Karpas-422 (cell line): Measurements from ENCODE around the gene PRKCI. TPM values are rescaled to one million over a fixed set of nuclear protein-coding genes. Genes with fewer than 3 reads are reported as not detected.
"Not testable (repeated sequence)": the region's sequence is repeated elsewhere in the genome, so short reads cannot be mapped to it uniquely, and the experiment has no call there.

Source experiments
- DNase-seq: peaks from one replicate; pipeline ENCODE4 v3.0.0-alpha.2; 2015
- H2AFZ ChIP-seq: fragments of 200-600 bp; sonication (generic); 2 replicates; pipeline ENCODE4 v1.6.1; 2014; ENCODE audit warnings: antibody characterized with exemption, low read length, mixed read lengths
- H3K27ac ChIP-seq: fragments of 200-600 bp; sonication (generic); 2 replicates; pipeline ENCODE4 v1.5.1; 2014; ENCODE audit warnings: mild to moderate bottlenecking, low read length, moderate library complexity
- H3K27me3 ChIP-seq: fragments of 200-600 bp; sonication (generic); 2 replicates; pipeline ENCODE4 v1.6.1; 2014; ENCODE audit warnings: low read length, mixed read lengths
- H3K36me3 ChIP-seq: fragments of 200-600 bp; sonication (generic); 2 replicates; pipeline ENCODE4 v1.6.1; 2014; ENCODE audit warnings: low read length, mixed read lengths; ENCODE audit not compliant: insufficient read depth
- H3K4me1 ChIP-seq: fragments of 200-600 bp; sonication (generic); 2 replicates; pipeline ENCODE4 v1.6.1; 2014; ENCODE audit warnings: mild to moderate bottlenecking, low read length, mixed read lengths
- H3K4me2 ChIP-seq: fragments of 200-600 bp; sonication (generic); 2 replicates; pipeline ENCODE4 v1.6.1; 2014; ENCODE audit warnings: low read length, low read depth, mild to moderate bottlenecking; ENCODE audit not compliant: poor library complexity, severe bottlenecking
- H3K4me3 ChIP-seq: fragments of 200-600 bp; sonication (generic); 2 replicates; pipeline ENCODE4 v1.5.1; 2014; ENCODE audit warnings: mild to moderate bottlenecking, antibody characterized with exemption, low read length, mixed read lengths
- H3K79me2 ChIP-seq: fragments of 200-600 bp; sonication (generic); 2 replicates; pipeline ENCODE4 v1.6.1; 2014; ENCODE audit warnings: mild to moderate bottlenecking, low read length, mixed read lengths
- H3K9ac ChIP-seq: fragments of 200-600 bp; sonication (generic); 2 replicates; pipeline ENCODE4 v1.6.0; 2014; ENCODE audit warnings: low read length
- H3K9me2 ChIP-seq: fragments of 200-600 bp; sonication (generic), shearing (Covaris generic); replicated peaks from 2 replicates; pipeline ENCODE4 v1.6.0; 2014; ENCODE audit warnings: mild to moderate bottlenecking, low read length, moderate library complexity; ENCODE audit not compliant: insufficient read depth
- H3K9me3 ChIP-seq: fragments of 300-700, 200-600 bp; sonication (generic); 2 replicates; pipeline ENCODE4 v1.6.1; 2014; ENCODE audit warnings: low read length, mixed read lengths
- H4K20me1 ChIP-seq: fragments of 200-600 bp; sonication (generic); 2 replicates; pipeline ENCODE4 v1.6.1; 2014; ENCODE audit warnings: mild to moderate bottlenecking, antibody characterized with exemption, low read length, low read depth; ENCODE audit not compliant: insufficient read depth
- total RNA-seq: library from RNA; depleted of rRNA; stranded (reverse); fragments of >200 nt; shearing (Covaris generic); gene quantifications from 2 replicates; pipeline ENCODE4 v1.2.3, GENCODE V29; 2014; ENCODE audit warnings: low replicate concordance

PRKCI gene
- total RNA-seq, 1 experiment from 2014 or later: 38.2 TPM

DNA sequence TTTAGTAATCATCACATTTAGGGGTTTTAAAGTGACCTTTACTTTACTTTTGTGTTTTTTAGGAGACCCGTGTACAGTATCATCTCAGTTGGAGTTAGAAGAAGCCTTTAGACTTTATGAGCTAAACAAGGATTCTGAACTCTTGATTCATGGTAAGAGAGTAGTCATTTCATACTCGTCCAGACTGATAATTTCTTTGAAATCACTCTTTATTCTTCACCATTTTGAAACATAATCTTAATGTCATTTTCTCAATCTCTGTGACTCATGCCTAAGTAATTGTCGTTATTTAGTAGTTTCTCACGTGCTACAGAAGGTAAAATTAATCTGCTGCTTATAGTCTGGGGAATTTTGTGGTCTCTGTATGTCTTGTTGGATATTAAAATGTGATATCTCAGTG is 37.7 kb downstream of the PRKCI start:
- Histone ChIP-seq H3K9me3 (no peaks in the 10 kb centered on the region), H3K79me2 (no peaks in the 10 kb centered on the region), H3K4me2 (no peak overlapping the region), H3K4me3 (no peak overlapping the region), H4K20me1 (no peaks in the 10 kb centered on the region), H3K9ac (no peak overlapping the region), H2AFZ (no peak overlapping the region), H3K36me3 (no peaks in the 10 kb centered on the region; the same call in 1 of the 2 replicates), H3K4me1 (peaks cover 8% of the 10 kb centered on the region), H3K27ac (no peak overlapping the region), H3K9me2 (no peaks in the 10 kb centered on the region), H3K27me3 (no peaks in the 10 kb centered on the region)
- no peak for DNase-seq

DNA sequence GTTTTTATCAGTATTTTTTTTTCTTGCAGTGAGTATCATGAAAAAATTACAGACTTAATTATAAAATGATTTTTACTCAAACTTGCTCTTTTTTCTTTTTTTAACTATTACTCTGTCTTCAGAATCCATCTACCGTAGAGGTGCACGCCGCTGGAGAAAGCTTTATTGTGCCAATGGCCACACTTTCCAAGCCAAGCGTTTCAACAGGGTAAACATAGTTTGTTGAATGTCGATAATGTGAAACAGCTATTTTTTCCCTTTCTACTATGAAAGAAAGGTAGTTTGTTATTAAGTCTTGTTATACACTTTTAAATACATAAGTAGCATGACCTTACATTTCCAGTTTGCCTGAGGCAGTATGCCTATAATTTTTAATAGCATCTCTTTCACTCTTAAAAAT is 45.6 kb downstream of the PRKCI start:
- no peak for DNase-seq
- Histone ChIP-seq H2AFZ (no peak overlapping the region), H3K9ac (no peak overlapping the region), H3K79me2 (no peaks in the 10 kb centered on the region), H3K4me3 (no peak overlapping the region), H3K27me3 (no peaks in the 10 kb centered on the region), H3K9me2 (no peaks in the 10 kb centered on the region), H4K20me1 (no peaks in the 10 kb centered on the region), H3K36me3 (no peaks in the 10 kb centered on the region), H3K9me3 (no peaks in the 10 kb centered on the region), H3K27ac (no peak overlapping the region), H3K4me1 (no peaks in the 10 kb centered on the region), H3K4me2 (no peak overlapping the region)

DNA sequence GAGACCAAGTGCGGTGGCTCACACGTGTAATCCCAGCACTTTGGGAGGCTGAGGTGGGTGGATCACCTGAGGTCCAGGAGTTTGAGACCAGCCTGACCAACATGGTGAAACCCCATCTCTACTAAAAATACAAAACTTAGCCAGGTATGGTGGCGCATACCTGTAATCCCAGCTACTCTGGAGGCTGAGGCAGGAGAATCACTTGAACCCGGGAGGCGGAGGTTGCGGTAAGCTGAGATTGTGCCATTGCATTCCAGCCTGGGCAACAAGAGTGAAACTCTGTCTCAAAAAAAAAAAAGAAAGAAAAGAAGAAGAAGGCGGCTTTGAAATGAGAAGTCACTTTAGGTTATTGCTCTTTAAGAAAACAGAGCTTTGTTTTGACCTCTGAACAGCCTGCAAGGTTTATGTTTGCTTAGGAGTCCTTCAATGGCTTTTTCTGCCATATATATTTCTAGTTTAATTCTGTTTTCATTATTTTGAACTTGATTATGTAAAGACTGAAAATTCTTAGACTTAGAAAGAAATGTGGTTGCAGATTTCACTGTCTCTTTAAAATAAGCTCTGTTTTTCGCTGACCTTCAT is 47.5 kb downstream of the PRKCI start:
- not testable (repeated sequence) for H3K4me2 ChIP-seq, H3K4me3 ChIP-seq, H3K9me3 ChIP-seq, H3K36me3 ChIP-seq, H3K9me2 ChIP-seq, H2AFZ ChIP-seq, H3K27ac ChIP-seq, H3K4me1 ChIP-seq, H3K79me2 ChIP-seq, H4K20me1 ChIP-seq, H3K9ac ChIP-seq, DNase-seq, H3K27me3 ChIP-seq

DNA sequence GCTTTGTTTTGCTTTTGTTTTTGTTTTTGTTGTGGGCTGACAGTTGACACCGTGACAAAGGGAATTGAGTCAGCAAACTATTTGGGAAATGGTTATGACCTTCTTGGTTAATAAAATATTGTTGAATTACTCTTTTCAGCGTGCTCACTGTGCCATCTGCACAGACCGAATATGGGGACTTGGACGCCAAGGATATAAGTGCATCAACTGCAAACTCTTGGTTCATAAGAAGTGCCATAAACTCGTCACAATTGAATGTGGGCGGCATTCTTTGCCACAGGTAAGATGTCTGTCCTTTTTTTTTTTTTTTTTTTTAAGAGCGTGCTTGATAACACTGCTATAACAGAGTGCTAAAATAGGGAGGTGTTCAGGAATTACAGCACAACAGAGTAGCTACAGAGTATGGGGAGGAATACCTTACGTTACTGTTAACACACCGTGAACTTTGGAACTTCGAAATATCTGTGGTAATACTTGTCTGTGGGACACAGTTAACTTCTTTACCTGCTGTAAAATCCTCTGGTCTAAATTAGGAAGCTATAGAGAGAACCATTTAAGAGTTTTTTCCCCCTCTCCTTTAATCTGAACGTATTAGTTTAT is 48.2 kb downstream of the PRKCI start:
- Histone ChIP-seq H3K27ac (no peak overlapping the region), H3K4me3 (no peak overlapping the region), H2AFZ (no peak overlapping the region), H3K27me3 (no peaks in the 10 kb centered on the region), H3K9me3 (no peaks in the 10 kb centered on the region), H3K9me2 (no peaks in the 10 kb centered on the region), H3K9ac (no peak overlapping the region), H4K20me1 (no peaks in the 10 kb centered on the region), H3K4me2 (no peak overlapping the region), H3K36me3 (no peaks in the 10 kb centered on the region), H3K4me1 (peaks cover 5% of the 10 kb centered on the region; the same call in 1 of the 2 replicates), H3K79me2 (no peaks in the 10 kb centered on the region)
- no peak for DNase-seq

DNA sequence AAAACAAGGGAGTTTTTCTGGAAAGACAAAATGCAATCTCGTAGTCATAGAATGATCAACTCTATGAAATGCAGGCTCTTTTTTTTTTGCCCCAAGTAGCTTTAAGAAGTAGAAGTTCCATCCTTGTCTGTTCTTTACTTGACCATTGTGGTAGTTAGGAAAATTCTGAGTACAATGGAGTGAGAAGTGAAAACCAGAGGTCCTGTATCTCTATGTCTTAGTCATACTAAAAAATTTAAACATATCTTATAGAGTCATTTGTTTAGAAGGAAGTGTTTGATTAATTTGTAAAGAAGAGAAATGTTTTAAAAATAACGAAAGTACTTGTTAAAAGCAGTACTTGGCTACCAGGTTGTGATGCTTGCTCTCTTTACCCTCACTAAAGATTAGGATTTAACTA is 52.4 kb downstream of the PRKCI start:
- Histone ChIP-seq H3K27ac (no peak overlapping the region), H3K79me2 (no peaks in the 10 kb centered on the region), H2AFZ (peak overlapping the region; percentile 49), H3K27me3 (no peaks in the 10 kb centered on the region), H3K4me3 (no peak overlapping the region), H4K20me1 (no peaks in the 10 kb centered on the region), H3K36me3 (no peaks in the 10 kb centered on the region), H3K4me2 (peak overlapping the region; percentile 24), H3K9me3 (no peaks in the 10 kb centered on the region), H3K9ac (no peak overlapping the region), H3K9me2 (no peaks in the 10 kb centered on the region), H3K4me1 (peaks cover 23% of the 10 kb centered on the region)
- DNase-seq: no peak

DNA sequence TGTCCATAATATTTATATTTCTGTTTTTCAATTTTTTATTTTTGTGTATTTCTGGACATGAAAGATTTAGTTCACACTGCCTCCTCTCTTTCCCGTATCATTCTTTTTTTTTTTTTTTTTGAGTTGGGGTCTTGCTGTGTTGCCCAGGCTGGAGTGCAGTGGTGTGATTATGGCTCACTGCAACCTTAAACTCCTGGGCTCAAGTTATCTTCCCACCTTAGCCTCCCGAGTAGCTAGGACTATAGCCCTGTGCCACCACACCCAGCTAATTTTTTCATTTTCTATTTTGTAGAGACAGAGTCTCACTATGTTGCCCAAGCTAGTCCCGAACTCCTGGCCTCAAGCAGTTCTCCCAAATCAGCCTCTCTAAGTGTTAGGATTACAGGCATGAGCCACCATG is 53.6 kb downstream of the PRKCI start:
- no peaks in the 10 kb centered on the region for H3K79me2 ChIP-seq
- H3K9me3 ChIP-seq: no peaks in the 10 kb centered on the region
- no peak for DNase-seq
- H4K20me1 ChIP-seq: no peaks in the 10 kb centered on the region
- no peak overlapping the region for H3K4me2 ChIP-seq
- peaks cover 23% of the 10 kb centered on the region for H3K4me1 ChIP-seq
- no peak overlapping the region for H3K27ac ChIP-seq
- no peak overlapping the region for H3K4me3 ChIP-seq
- no peaks in the 10 kb centered on the region for H3K9me2 ChIP-seq
- no peaks in the 10 kb centered on the region for H3K27me3 ChIP-seq
- H3K9ac ChIP-seq: no peak overlapping the region
- no peaks in the 10 kb centered on the region for H3K36me3 ChIP-seq
- no peak overlapping the region for H2AFZ ChIP-seq

DNA sequence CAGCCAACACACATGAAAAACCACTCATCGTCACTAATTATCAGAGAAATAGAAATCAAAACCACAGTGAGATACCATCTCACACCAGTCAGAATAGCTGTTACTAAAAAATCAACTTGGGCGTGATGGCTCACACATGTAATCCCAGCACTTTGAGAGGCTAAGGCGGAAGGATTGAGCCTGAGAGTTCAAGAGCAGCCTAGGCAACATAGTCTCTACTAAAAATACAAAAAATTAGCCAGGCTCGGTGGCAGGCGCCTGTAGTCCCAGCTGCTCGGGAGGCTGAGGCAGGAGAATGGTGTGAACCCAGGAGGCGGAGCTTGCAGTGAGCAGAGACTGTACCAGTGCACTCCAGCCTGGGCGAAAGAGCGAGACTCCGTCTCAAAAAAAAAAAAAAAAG is 55.1 kb downstream of the PRKCI start:
- not testable (repeated sequence) for H3K9ac ChIP-seq, H3K9me2 ChIP-seq, H3K27me3 ChIP-seq, H4K20me1 ChIP-seq, H2AFZ ChIP-seq, H3K9me3 ChIP-seq, H3K36me3 ChIP-seq, H3K79me2 ChIP-seq, H3K27ac ChIP-seq
- Histone ChIP-seq H3K4me2 (peak overlapping the region; percentile 64), H3K4me1 (peaks cover 27% of the 10 kb centered on the region), H3K4me3 (peak overlapping the region; percentile 42; the same call in 1 of the 2 replicates)
- peak; percentile 20 for DNase-seq

DNA sequence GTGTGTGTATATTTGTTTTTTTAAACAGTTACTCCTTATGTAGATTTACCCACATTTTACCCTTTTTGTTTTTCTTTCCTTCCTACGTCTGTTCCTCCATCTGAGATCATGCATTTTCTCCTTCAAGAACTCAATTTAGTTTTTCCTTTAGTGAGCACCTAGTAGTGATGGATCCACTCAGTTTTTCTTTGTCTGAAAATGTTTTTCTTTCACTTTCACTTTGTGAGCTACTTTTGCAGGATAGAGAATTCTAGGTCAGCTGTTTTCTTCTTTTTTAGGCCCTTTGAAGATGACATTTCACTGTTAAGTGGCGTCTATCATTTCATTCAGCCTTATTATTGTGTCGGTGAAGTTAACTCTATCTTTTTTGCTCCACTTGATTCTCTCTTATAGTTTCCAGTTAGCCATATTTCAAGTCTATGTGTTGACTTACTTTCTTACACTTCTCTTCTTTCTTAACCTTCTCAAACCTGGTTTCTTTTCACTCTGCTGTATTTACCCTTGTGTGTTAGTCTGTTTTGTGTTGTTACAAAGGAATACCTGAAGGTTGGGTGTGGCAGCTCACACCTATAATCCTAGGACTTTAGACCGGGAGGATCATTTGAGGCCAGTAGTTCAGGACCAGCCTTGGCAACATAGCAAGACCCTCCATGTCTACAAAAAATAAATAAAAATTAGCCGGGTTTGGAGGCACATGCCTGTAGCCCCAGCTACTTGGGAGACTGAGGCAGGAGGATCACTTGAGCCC is 55.8 kb downstream of the PRKCI start:
- peak overlapping the region; percentile 64 for H3K4me2 ChIP-seq
- peak overlapping the region; percentile 42 for H3K4me3 ChIP-seq
- H2AFZ ChIP-seq: peak overlapping the region; percentile 82; the same call in 1 of the 2 replicates

More for the DNA sequence above, 55.8 kb downstream of the PRKCI start:
- Histone ChIP-seq H3K4me1 (peaks cover 27% of the 10 kb centered on the region), H3K79me2 (no peaks in the 10 kb centered on the region), H4K20me1 (no peaks in the 10 kb centered on the region), H3K9me2 (no peaks in the 10 kb centered on the region), H3K36me3 (no peaks in the 10 kb centered on the region), H3K9me3 (no peaks in the 10 kb centered on the region), H3K9ac (0 out of 2 replicates have a peak overlapping the region, but pooled peaks have one; percentile 12), H3K27me3 (no peaks in the 10 kb centered on the region), H3K27ac (no peak overlapping the region)
- DNase-seq: peak; percentile 39
